ENCODE measurements around the gene SIGMAR1. TPM values are rescaled to one million over a fixed set of nuclear protein-coding genes. Genes with fewer than 3 reads are reported as not detected.

SIGMAR1 gene
- total RNA-seq, 2 donors from 2014 or later, result 26.7 to 57.1 TPM

DNA sequence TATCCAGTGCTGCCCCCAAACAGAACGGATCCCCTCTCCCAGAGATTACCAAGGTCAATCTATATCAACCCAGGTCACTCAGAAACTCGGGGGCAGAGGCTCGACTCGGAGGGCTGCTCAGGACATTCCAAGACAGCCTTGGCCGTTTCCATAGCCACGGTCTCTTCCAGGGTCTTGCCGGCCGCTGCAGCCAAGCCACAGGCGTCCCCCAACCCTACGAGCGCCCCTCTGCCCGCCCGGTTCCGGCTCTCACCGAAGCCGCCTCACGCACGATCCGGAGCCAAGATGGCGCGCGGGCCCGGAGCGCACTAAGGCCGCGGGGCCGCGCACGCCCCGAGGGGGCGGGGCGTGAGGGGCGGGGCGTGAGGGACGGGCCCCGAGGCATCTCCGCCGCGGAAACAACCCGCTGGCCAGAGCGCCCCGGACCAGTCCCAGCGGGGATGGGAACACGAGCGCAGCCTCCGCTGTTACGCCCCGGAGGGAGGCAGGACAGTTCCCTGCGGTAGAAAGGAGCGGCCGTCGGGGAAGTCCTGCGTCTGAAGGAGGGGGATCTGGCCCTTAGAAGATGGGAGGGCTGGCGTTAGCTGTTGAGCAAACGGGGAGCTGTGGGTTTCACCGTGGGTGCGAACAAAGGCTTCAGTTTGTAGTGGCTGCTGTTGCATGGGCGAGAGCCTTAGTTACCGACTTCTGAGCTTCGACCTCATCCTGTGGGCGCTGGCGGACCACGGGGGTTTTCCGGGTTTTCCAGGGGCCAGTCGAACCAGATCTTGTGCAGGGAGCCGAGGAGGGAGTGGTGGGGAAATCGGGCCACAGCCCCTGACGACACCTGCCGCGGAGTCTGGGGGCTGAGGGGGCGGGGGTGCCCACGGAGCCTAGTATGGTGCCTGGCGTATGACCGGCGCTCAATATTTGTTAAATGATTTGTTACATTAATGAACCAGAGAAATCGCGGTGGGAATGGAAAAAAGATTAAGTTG lies 25.5 kb downstream of the SIGMAR1 start, which contains the start of gene RPP25L:
RPP25L (minus strand) TSS at position 287 of the 977 bp plus-strand sequence. CDS start 801 bp downstream, outside the sequence.
- no peaks in the 10 kb centered on the region for H3K27me3 ChIP-seq
- 0% methylated on average over 27 to 77 of the region's 77 CpGs for WGBS, 2 donors
- H3K36me3 ChIP-seq (replicated peaks in 1 of 2; ENCODE audit: insufficient read depth in 1 of 2, low read depth in 2 of 2), result peaks cover 0 to 6% of the 10 kb centered on the region in 2 donors
- peak within 1 kb of the TSS; percentile 37 to 57 for H3K4me3 ChIP-seq
- no peaks in the 10 kb centered on the region for H3K9me3 ChIP-seq
- H3K4me1 ChIP-seq, result peaks cover 24% of the 10 kb centered on the region
- H3K27ac ChIP-seq, result peak within 1 kb of the TSS; percentile 55 to 75 (median 62)
- intact Hi-C loops (cut with DNase I), result no loop called here
- ATAC-seq (peak; percentile 97), DNase-seq (peak; percentile 79 to 92 (median 88))
- TF ChIP-seq, protein P1, sequence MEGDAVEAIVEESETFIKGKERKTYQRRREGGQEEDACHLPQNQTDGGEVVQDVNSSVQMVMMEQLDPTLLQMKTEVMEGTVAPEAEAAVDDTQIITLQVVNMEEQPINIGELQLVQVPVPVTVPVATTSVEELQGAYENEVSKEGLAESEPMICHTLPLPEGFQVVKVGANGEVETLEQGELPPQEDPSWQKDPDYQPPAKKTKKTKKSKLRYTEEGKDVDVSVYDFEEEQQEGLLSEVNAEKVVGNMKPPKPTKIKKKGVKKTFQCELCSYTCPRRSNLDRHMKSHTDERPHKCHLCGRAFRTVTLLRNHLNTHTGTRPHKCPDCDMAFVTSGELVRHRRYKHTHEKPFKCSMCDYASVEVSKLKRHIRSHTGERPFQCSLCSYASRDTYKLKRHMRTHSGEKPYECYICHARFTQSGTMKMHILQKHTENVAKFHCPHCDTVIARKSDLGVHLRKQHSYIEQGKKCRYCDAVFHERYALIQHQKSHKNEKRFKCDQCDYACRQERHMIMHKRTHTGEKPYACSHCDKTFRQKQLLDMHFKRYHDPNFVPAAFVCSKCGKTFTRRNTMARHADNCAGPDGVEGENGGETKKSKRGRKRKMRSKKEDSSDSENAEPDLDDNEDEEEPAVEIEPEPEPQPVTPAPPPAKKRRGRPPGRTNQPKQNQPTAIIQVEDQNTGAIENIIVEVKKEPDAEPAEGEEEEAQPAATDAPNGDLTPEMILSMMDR (IDR thresholded peaks at IDR 0.05), result no peak
- TF ChIP-seq POLR2A (IDR thresholded peaks at IDR 0.05), result peak; percentile 72 to 84 (median 75)

- no peak for TF ChIP-seq POLR2A (IDR thresholded peaks at IDR 0.05)
- TF ChIP-seq, protein P1 (IDR thresholded peaks at IDR 0.05), result no peak
- 46 to 59% methylated on average over 8 to 10 of the region's 10 CpGs for WGBS, 2 donors
- Histone ChIP-seq H3K4me3 (peak overlapping the region; percentile 37 to 57), H3K27me3 (no peaks in the 10 kb centered on the region), H3K27ac (peak overlapping the region; percentile 55 to 75 (median 62)), H3K9me3 (no peaks in the 10 kb centered on the region), H3K4me1 (peaks cover 24% of the 10 kb centered on the region), H3K36me3 (replicated peaks in 1 of 2; ENCODE audit: insufficient read depth in 1 of 2, low read depth in 2 of 2) (peaks cover 0 to under 1% of the 10 kb centered on the region in 2 donors)
- intact Hi-C loops (cut with DNase I), result no loop called here
- peak; percentile 15 for ATAC-seq
- peak in 1 of 4 donors; percentile 36 for DNase-seq
These were observed 26.3 kb downstream of the SIGMAR1 start for GRCh38 chr9:34611251-34611810.

- DNase-seq (peak in 1 of 4 donors; percentile 32), ATAC-seq (no peak)
- TF ChIP-seq POLR2A (IDR thresholded peaks at IDR 0.05), result no peak
- TF ChIP-seq, protein P1 (IDR thresholded peaks at IDR 0.05), result no peak
- no peaks in the 10 kb centered on the region for H3K27me3 ChIP-seq
- peaks cover 24% of the 10 kb centered on the region for H3K4me1 ChIP-seq
- no peaks in the 10 kb centered on the region for H3K36me3 ChIP-seq (replicated peaks in 1 of 2; ENCODE audit: insufficient read depth in 1 of 2, low read depth in 2 of 2)
- intact Hi-C loops (cut with DNase I), result no loop called here
- no peaks in the 10 kb centered on the region for H3K9me3 ChIP-seq
- no peak overlapping the region for H3K4me3 ChIP-seq
- WGBS, 2 donors, result 93% methylated on average over 3 to 20 of the region's 20 CpGs
- H3K27ac ChIP-seq, result no peak overlapping the region
These were observed 27.0 kb downstream of the SIGMAR1 start for GRCh38 chr9:34610434-34611206.

- H3K27me3 ChIP-seq, result no peaks in the 10 kb centered on the region
- TF ChIP-seq, protein P1 (IDR thresholded peaks at IDR 0.05), result no peak
- TF ChIP-seq POLR2A (IDR thresholded peaks at IDR 0.05), result no peak
- H3K27ac ChIP-seq, result no peak overlapping the region
- DNase-seq (no peak), ATAC-seq (no peak)
- no peaks in the 10 kb centered on the region for H3K36me3 ChIP-seq (replicated peaks in 1 of 2; ENCODE audit: insufficient read depth in 1 of 2, low read depth in 2 of 2)
- no peaks in the 10 kb centered on the region for H3K9me3 ChIP-seq
- no peak overlapping the region for H3K4me3 ChIP-seq
- intact Hi-C loops (cut with DNase I), result no loop called here
- 41 to 48% methylated on average over 2 of the region's 2 CpGs for WGBS, 2 donors
- H3K4me1 ChIP-seq, result peaks cover 15% of the 10 kb centered on the region
These were observed 30.3 kb downstream of the SIGMAR1 start for GRCh38 chr9:34607331-34607730.
